Ovary (tissue), 3 donors: Measurements from ENCODE around the gene KCNJ10.

ENCODE experiments used
- EP300 ChIP-seq: sonication (generic); formaldehyde crosslinking; IDR thresholded peaks from one replicate; pipeline ENCODE4 v1.6.1; 2017; ENCODE audit warnings: antibody characterized with exemption
- POLR2A ChIP-seq: fragments of 450-650 bp; IDR thresholded peaks from one replicate; pipeline ENCODE4 v1.6.1; 2017; ENCODE audit warnings: antibody characterized with exemption, mild to moderate bottlenecking, moderate library complexity
- TF ChIP-seq, protein P1 (sequence below), 3 donors: fragments of 450-650 bp in 2 of 3; fragments of 200-600 bp in 1 of 3; IDR thresholded peaks; one replicate each; pipeline versions ENCODE4 v1.5.1 to v1.8.0; 2016 to 2022; ENCODE audit warnings: antibody characterized with exemption in 3 of 3, mild to moderate bottlenecking in 1 of 3
- donor health status: DM: no; HTN: no; CAD: no.

DNA sequence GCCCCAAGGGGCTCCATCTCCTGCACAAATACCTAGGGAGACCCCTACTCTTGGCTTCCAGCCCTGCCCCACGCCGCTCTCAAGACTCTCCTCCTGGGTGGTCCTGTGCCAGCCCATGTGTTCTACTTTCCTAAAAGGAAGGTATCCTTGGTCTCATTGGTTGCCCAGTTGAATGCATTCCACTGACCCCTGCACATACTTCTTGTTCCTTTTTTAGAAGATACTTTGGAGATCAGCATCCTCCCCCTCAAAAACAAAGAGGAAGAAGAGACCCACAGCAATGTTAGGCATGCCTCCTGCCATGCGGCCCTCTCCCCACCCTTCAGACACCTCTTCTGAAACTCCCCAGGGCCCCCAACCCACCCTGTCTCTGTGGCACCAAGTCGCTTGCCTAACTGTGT lies 120.0 kb downstream of the KCNJ10 start:
- TF ChIP-seq, protein P1, sequence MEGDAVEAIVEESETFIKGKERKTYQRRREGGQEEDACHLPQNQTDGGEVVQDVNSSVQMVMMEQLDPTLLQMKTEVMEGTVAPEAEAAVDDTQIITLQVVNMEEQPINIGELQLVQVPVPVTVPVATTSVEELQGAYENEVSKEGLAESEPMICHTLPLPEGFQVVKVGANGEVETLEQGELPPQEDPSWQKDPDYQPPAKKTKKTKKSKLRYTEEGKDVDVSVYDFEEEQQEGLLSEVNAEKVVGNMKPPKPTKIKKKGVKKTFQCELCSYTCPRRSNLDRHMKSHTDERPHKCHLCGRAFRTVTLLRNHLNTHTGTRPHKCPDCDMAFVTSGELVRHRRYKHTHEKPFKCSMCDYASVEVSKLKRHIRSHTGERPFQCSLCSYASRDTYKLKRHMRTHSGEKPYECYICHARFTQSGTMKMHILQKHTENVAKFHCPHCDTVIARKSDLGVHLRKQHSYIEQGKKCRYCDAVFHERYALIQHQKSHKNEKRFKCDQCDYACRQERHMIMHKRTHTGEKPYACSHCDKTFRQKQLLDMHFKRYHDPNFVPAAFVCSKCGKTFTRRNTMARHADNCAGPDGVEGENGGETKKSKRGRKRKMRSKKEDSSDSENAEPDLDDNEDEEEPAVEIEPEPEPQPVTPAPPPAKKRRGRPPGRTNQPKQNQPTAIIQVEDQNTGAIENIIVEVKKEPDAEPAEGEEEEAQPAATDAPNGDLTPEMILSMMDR (IDR thresholded peaks at IDR 0.05) = no peak
- TF ChIP-seq POLR2A (no peak), EP300 (no peak)
